ENCODE results near the gene KRT17.
"Not testable (repeated sequence)": the region's sequence is repeated elsewhere in the genome, so short reads cannot be mapped to it uniquely, and the experiment has no call there.

Gene KRT17

GRCh38 chr17:41633556-41634199 lies 9.3 kb upstream of the KRT17 start:
- no peak for DNase-seq

- no peak for DNase-seq
Measured at GRCh38 chr17:41632482-41633105, 8.2 kb upstream of the KRT17 start.

GRCh38 chr17:41631898-41632285 lies 7.5 kb upstream of the KRT17 start:
- no peak for DNase-seq

GRCh38 chr17:41631025-41631897 lies 6.9 kb upstream of the KRT17 start:
- DNase-seq, result no peak

GRCh38 chr17:41629826-41630670 lies 5.7 kb upstream of the KRT17 start:
- no peak for DNase-seq

GRCh38 chr17:41629316-41629715 lies 4.9 kb upstream of the KRT17 start:
- no peak for DNase-seq

GRCh38 chr17:41628621-41629255 lies 4.4 kb upstream of the KRT17 start:
- DNase-seq, result not testable (repeated sequence)

GRCh38 chr17:41628073-41628370 lies 3.6 kb upstream of the KRT17 start:
- not testable (repeated sequence) for DNase-seq

- DNase-seq, result no peak
Measured at GRCh38 chr17:41627316-41628072, 3.1 kb upstream of the KRT17 start.

GRCh38 chr17:41626914-41627295 lies 2.5 kb upstream of the KRT17 start:
- DNase-seq, result not testable (repeated sequence)

GRCh38 chr17:41626028-41626913 lies 1.9 kb upstream of the KRT17 start:
- DNase-seq, result not testable (repeated sequence)

GRCh38 chr17:41625602-41626001 lies 1.2 kb upstream of the KRT17 start:
- no peak for DNase-seq

- not testable (repeated sequence) for DNase-seq
Measured at GRCh38 chr17:41623184-41623861, 1.1 kb downstream of the KRT17 start.

GRCh38 chr17:41622340-41623183 lies 1.8 kb downstream of the KRT17 start:
- not testable (repeated sequence) for DNase-seq

GRCh38 chr17:41621916-41622315 lies 2.5 kb downstream of the KRT17 start:
- DNase-seq, result no peak

- not testable (repeated sequence) for DNase-seq
Measured at GRCh38 chr17:41621435-41621817, 2.9 kb downstream of the KRT17 start.

GRCh38 chr17:41620583-41621434 lies 3.6 kb downstream of the KRT17 start:
- DNase-seq, result no peak

Measured in hippocampal formation (tissue), 2 donors.